ENCODE results near the gene MCM3.

- TF ChIP-seq CTCF (IDR thresholded peaks at IDR 0.05): no peak
- no peak for TF ChIP-seq RAD21 (IDR thresholded peaks at IDR 0.05; ENCODE audit: low read length)
Measured at GRCh38 chr6:52303178-52303577, 18.6 kb upstream of the MCM3 start.

Measured in SK-N-SH (cell line).